Esophagus muscularis mucosa (tissue), 4 donors: ENCODE results near the gene HPDL.
"Not testable (repeated sequence)": the region's sequence is repeated elsewhere in the genome, so short reads cannot be mapped to it uniquely, and the experiment has no call there.

Experiments used
- EP300 ChIP-seq: sonication (generic); formaldehyde crosslinking; IDR thresholded peaks from one replicate; pipeline ENCODE4 v1.6.1; 2017; ENCODE audit warnings: antibody characterized with exemption
- POLR2AphosphoS5 ChIP-seq, 2 donors: sonication (generic); formaldehyde crosslinking; IDR thresholded peaks; one replicate each; pipeline ENCODE4 v1.6.1; 2017; ENCODE audit warnings: antibody characterized with exemption in 2 of 2
- TF ChIP-seq, protein P1 (sequence below), 3 experiments: fragments of 200-600 bp in 2 of 3; fragments of 450-650 bp in 1 of 3; sonication (generic) in 2 of 3; IDR thresholded peaks; one replicate each; pipeline ENCODE4 v1.5.1; 2017 to 2019; ENCODE audit warnings: antibody characterized with exemption in 3 of 3, mild to moderate bottlenecking in 2 of 3, moderate library complexity in 1 of 3

DNA sequence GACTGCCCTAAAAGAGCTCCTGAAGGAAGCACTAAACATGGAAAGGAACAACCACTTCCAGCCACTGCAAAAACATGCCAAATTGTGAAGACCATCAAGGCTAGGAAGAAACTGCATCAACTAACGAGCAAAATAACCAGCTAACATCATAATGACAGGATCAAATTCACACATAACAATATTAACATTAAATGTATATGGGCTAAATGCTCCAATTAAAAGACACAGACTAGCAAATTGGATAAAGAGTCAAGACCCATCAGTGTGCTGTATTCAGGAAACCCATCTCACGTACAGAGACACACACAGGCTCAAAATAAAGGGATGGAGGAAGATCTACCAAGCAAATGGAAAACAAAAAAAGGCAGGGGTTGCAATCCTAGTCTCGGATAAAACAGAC is 40.2 kb upstream of the HPDL start:
- not testable (repeated sequence) for TF ChIP-seq POLR2AphosphoS5 (IDR thresholded peaks at IDR 0.05); EP300
- TF ChIP-seq, protein P1, sequence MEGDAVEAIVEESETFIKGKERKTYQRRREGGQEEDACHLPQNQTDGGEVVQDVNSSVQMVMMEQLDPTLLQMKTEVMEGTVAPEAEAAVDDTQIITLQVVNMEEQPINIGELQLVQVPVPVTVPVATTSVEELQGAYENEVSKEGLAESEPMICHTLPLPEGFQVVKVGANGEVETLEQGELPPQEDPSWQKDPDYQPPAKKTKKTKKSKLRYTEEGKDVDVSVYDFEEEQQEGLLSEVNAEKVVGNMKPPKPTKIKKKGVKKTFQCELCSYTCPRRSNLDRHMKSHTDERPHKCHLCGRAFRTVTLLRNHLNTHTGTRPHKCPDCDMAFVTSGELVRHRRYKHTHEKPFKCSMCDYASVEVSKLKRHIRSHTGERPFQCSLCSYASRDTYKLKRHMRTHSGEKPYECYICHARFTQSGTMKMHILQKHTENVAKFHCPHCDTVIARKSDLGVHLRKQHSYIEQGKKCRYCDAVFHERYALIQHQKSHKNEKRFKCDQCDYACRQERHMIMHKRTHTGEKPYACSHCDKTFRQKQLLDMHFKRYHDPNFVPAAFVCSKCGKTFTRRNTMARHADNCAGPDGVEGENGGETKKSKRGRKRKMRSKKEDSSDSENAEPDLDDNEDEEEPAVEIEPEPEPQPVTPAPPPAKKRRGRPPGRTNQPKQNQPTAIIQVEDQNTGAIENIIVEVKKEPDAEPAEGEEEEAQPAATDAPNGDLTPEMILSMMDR (IDR thresholded peaks at IDR 0.05), result not testable (repeated sequence)
